ENCODE results near the gene MMP25. TPM values are rescaled to one million over a fixed set of nuclear protein-coding genes. Genes with fewer than 3 reads are reported as not detected.

MMP25 gene
- total RNA-seq, 1 donor from 2014 or later: 0.89 TPM

DNA sequence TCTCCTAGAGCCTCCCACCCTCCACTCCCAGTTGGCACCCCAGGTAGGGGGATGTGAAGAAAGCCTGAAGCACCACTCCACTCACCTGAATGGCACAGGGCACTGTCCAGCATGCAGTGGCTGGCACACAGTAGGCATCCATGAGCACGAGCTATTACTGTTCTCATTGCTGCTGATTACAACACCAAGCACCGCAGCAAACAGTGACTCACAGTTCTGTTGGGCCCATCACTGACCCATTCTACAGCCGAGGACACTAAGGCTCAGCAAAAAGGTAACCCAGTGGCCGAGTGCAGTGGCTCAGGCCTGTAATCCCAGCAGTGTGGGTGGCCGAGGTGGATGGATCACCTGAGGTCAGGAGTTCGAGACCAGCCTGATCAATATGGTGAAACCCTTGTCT lies 50.0 kb downstream of the MMP25 start:
- Mint-ChIP-seq H3K36me3 (ENCODE audit: low read depth, unreplicated experiment) (no peaks in the 10 kb centered on the region), H3K4me3 (ENCODE audit: unreplicated experiment) (no peak overlapping the region), H3K9me3 (ENCODE audit: unreplicated experiment) (peaks cover 4% of the 10 kb centered on the region), H3K4me1 (ENCODE audit: low read depth, unreplicated experiment) (peaks cover 5% of the 10 kb centered on the region), H3K27me3 (ENCODE audit: low read depth, unreplicated experiment) (peaks cover 30% of the 10 kb centered on the region), H3K27ac (ENCODE audit: unreplicated experiment) (no peak overlapping the region)
- Histone ChIP-seq H4K20me1 (ENCODE audit: insufficient read depth, low read length) (no peaks in the 10 kb centered on the region), H3K4me2 (ENCODE audit: low read length) (no peak overlapping the region), H3K79me2 (ENCODE audit: insufficient read depth, low read length) (no peaks in the 10 kb centered on the region), H3K4me1 (ENCODE audit: insufficient read depth, low read length) (peaks cover 6% of the 10 kb centered on the region), H3K36me3 (ENCODE audit: insufficient read depth, low read length) (no peaks in the 10 kb centered on the region), H3K27me3 (ENCODE audit: insufficient read depth, low read length) (peaks cover 18% of the 10 kb centered on the region), H3K9me3 (ENCODE audit: insufficient read depth, low read depth, low read length) (no peaks in the 10 kb centered on the region), H3K4me3 (ENCODE audit: insufficient read depth, low read depth, low read length) (no peak overlapping the region), H3K9ac (ENCODE audit: low read length) (no peak overlapping the region), H2AFZ (ENCODE audit: low read depth, low read length) (no peak overlapping the region), H3K27ac (ENCODE audit: low read depth, low read length) (no peak overlapping the region)
- no peak for TF ChIP-seq EZH2 (IDR thresholded peaks at IDR 0.05; ENCODE audit: insufficient read depth, low read length)
- no peak for TF ChIP-seq CTCF (IDR thresholded peaks at IDR 0.05; ENCODE audit: insufficient read depth, low read depth, low read length)
- FAIRE-seq: no peak
- no peak for DNase-seq (ENCODE audit: low read depth)

- Histone ChIP-seq H3K27ac (ENCODE audit: low read depth, low read length) (no peak overlapping the region), H4K20me1 (ENCODE audit: insufficient read depth, low read length) (no peaks in the 10 kb centered on the region), H3K4me3 (ENCODE audit: insufficient read depth, low read depth, low read length) (no peak overlapping the region), H3K9ac (ENCODE audit: low read length) (no peak overlapping the region), H3K9me3 (ENCODE audit: insufficient read depth, low read depth, low read length) (no peaks in the 10 kb centered on the region), H3K79me2 (ENCODE audit: insufficient read depth, low read length) (no peaks in the 10 kb centered on the region), H3K4me1 (ENCODE audit: insufficient read depth, low read length) (peaks cover 6% of the 10 kb centered on the region), H2AFZ (ENCODE audit: low read depth, low read length) (no peak overlapping the region), H3K27me3 (ENCODE audit: insufficient read depth, low read length) (peaks cover 18% of the 10 kb centered on the region), H3K36me3 (ENCODE audit: insufficient read depth, low read length) (no peaks in the 10 kb centered on the region), H3K4me2 (ENCODE audit: low read length) (no peak overlapping the region)
- DNase-seq (ENCODE audit: low read depth) (no peak), FAIRE-seq (no peak)
- TF ChIP-seq EZH2 (IDR thresholded peaks at IDR 0.05; ENCODE audit: insufficient read depth, low read length): no peak
- no peak for TF ChIP-seq CTCF (IDR thresholded peaks at IDR 0.05; ENCODE audit: insufficient read depth, low read depth, low read length)
- Mint-ChIP-seq H3K36me3 (ENCODE audit: low read depth, unreplicated experiment) (no peaks in the 10 kb centered on the region), H3K4me3 (ENCODE audit: unreplicated experiment) (no peak overlapping the region), H3K27ac (ENCODE audit: unreplicated experiment) (no peak overlapping the region), H3K4me1 (ENCODE audit: low read depth, unreplicated experiment) (peaks cover 5% of the 10 kb centered on the region), H3K9me3 (ENCODE audit: unreplicated experiment) (peaks cover 5% of the 10 kb centered on the region), H3K27me3 (ENCODE audit: low read depth, unreplicated experiment) (peaks cover 25% of the 10 kb centered on the region)
Measured at GRCh38 chr16:3097266-3097665, 50.9 kb downstream of the MMP25 start.

- Mint-ChIP-seq H3K4me1 (ENCODE audit: low read depth, unreplicated experiment) (peaks cover 5% of the 10 kb centered on the region), H3K36me3 (ENCODE audit: low read depth, unreplicated experiment) (no peaks in the 10 kb centered on the region), H3K27me3 (ENCODE audit: low read depth, unreplicated experiment) (peaks cover 22% of the 10 kb centered on the region), H3K27ac (ENCODE audit: unreplicated experiment) (peak within 1 kb of the TSS; percentile 5), H3K9me3 (ENCODE audit: unreplicated experiment) (peaks cover 5% of the 10 kb centered on the region), H3K4me3 (ENCODE audit: unreplicated experiment) (peak within 1 kb of the TSS; percentile 60)
- peaks cover 6% of the 10 kb centered on the region for H3K4me1 ChIP-seq (ENCODE audit: insufficient read depth, low read length)
- FAIRE-seq: no peak
- H3K4me3 ChIP-seq (ENCODE audit: insufficient read depth, low read depth, low read length): no peak within 1 kb of the TSS
- H4K20me1 ChIP-seq (ENCODE audit: insufficient read depth, low read length): no peaks in the 10 kb centered on the region
- no peak for DNase-seq (ENCODE audit: low read depth)
- H3K27me3 ChIP-seq (ENCODE audit: insufficient read depth, low read length): peaks cover 14% of the 10 kb centered on the region
- no peak within 1 kb of the TSS for H3K9ac ChIP-seq (ENCODE audit: low read length)
- no peaks in the 10 kb centered on the region for H3K9me3 ChIP-seq (ENCODE audit: insufficient read depth, low read depth, low read length)
- no peak within 1 kb of the TSS for H3K27ac ChIP-seq (ENCODE audit: low read depth, low read length)
- H3K4me2 ChIP-seq (ENCODE audit: low read length): peak within 1 kb of the TSS; percentile 76
- TF ChIP-seq EZH2 (IDR thresholded peaks at IDR 0.05; ENCODE audit: insufficient read depth, low read length) (no peak), CTCF (IDR thresholded peaks at IDR 0.05; ENCODE audit: insufficient read depth, low read depth, low read length) (no peak)
- H3K79me2 ChIP-seq (ENCODE audit: insufficient read depth, low read length): no peaks in the 10 kb centered on the region
- peak within 1 kb of the TSS; percentile 73 for H2AFZ ChIP-seq (ENCODE audit: low read depth, low read length)
- no peaks in the 10 kb centered on the region for H3K36me3 ChIP-seq (ENCODE audit: insufficient read depth, low read length)
Measured at GRCh38 chr16:3098459-3099394, 52.4 kb downstream of the MMP25 start, which contains the start of gene ZSCAN10. Gene ZSCAN10, minus strand, starts transcription at chr16:3099294. Its CDS starts 6,357 bp downstream, at chr16:3092937.
